GM21717 (cell line): ENCODE data around the gene SPTSSA.
"Not testable (repeated sequence)": the region's sequence is repeated elsewhere in the genome, so short reads cannot be mapped to it uniquely, and the experiment has no call there.

Source experiments
- ATAC-seq: cut with Tn5 transposase; IDR thresholded peaks from one replicate; pipeline ENCODE4 v1.9.1; 2021; ENCODE audit warnings: mild to moderate bottlenecking, moderate library complexity; ENCODE audit not compliant: unreplicated experiment

Gene SPTSSA, protein sequence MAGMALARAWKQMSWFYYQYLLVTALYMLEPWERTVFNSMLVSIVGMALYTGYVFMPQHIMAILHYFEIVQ

DNA sequence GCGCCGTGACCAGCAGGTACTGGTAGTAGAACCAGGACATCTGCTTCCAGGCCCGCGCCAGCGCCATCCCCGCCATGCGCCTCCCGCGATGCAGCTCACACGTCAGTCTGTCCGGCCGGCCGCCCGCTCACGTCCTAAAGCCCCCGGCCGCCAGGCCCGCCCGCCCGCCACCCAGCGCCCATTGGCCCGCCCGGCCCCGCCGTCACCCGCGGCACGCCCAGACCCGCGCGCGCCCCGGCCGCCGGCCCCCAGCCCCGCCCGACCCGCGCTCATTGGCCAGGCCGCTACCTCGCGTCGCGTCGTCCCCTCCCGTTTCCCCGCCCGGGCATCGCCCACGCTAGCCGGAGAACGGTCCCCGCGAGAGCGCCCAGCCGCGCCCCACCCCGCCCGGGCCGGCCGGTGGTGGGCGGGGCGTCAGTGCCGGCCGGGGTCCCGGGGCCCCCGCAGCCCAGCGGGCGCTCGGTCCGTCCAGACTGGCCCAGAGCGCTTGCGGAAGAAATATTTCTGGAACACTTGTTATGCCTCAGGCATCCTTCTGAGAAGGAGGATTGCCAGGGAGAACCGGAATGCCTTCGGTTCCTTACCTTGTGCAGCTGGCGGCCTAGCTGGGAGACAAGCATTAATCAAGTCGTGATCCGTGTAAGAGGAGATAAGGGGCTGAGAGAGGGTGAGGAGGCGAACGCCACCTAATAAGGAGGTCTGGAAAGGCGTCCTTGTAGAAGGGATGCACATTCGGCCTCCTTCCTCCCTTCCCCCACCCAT is at the start of gene SPTSSA:
TSS of gene SPTSSA (minus strand) at position 109 of the 762 bp plus-strand sequence. CDS start at position 76, 33 bp downstream.
- ATAC-seq: peak; percentile 85

DNA sequence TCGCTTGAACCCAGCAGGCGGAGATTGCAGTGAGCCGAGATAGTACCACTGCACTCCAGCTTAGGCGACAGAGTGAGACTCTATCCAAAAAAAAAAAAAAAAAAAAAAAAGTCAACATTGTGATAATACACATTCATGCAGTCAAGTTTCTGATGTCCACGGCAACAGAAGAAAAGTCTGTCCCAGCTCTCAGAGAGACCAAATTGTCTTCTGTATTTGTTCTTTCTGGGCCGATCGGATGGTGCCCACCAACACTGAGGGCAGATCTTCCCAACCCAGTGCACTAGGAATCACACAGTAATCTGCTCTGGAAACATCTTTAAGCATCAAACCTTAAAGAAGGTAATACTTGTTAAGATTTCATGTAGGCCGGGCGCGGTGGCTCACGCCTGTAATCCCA is 45.8 kb upstream of the SPTSSA start:
- ATAC-seq: no peak

DNA sequence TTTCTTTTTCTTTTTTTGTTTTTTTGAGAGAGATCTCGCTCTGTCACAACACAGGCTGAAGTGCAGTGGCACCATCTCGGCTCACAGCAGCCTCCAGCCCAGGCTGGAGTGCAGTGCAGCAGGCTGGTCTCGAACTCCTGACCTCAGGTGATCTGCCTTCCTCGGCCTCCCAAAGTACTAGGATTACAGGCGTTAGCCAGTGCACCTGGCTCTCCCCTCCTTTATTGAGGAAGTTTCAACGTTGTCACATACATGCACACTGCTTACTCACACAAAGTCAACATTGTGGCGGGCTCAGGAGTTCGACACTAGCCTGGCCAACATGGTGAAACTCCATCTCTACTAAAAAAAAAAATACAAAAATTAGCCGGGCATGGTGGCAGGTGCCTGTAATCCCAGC is 45.4 kb upstream of the SPTSSA start:
- ATAC-seq: no peak

DNA sequence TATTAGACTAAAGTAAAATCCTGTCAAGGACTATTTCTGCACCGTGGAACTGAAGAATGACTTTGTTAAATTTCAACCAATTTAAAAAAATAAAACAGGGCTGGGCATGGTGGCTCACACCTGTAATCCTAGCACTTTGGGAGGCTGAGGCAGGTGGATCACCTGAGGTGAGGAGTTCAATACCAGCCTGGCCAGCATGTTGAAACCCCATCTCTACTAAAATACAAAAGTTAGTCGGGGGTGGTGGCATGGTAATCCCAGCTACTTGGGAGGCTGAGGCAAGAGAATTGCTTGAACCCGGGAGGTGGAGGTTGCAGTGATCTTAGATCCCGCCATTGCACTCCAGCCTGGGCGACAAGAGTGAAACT is 43.1 kb upstream of the SPTSSA start:
- not testable (repeated sequence) for ATAC-seq

DNA sequence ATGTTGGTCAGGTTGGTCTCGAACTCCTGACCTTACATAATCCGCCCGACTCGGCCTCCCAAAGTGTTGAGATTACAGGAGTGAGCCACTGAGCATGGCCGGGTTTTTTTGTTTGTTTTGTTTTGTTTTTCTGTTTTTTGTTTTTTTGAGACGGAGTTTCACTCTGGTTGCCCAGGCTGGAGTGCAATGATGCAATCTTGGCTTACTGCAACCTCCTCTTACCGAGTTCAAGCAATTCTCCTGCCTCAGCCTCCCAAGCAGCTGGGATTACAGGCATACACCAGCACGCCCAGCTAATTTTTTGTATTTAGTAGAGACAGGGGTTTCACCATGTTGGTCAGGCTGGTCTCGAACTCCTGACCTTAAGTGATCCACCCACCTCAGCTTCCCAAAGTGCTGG is 42.0 kb upstream of the SPTSSA start:
- not testable (repeated sequence) for ATAC-seq

DNA sequence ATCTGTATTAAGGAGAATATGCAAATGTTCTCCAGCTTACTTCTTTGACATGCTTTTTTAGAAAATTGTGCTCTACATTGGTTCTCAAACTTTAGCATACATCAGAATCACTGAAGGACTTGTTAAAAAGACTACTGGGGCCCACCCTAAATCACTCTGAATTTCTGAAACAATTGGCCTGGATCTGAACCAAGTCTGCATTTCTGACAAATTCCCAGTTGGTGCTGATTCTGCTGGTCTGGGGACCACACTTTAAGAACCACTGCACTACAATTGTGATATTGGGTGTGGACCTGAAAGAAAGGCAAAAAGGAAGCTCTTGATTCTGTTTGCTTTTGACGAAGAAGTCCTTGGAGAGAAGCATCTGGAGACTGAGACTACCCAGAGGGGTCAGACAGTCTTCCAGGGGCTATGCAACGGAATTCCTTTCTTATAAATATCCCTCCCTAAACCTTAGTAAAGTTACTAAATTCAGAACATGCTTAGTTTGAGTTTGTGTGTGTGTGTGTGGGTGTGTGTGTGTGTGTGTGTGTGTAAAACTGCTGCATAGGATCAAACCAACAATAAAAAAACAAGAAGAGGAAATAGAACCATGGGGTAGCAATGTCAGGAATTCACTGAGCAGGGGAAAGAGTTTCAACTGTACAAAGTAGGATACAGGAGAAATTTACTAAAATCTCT is 40.6 kb upstream of the SPTSSA start:
- ATAC-seq: no peak

DNA sequence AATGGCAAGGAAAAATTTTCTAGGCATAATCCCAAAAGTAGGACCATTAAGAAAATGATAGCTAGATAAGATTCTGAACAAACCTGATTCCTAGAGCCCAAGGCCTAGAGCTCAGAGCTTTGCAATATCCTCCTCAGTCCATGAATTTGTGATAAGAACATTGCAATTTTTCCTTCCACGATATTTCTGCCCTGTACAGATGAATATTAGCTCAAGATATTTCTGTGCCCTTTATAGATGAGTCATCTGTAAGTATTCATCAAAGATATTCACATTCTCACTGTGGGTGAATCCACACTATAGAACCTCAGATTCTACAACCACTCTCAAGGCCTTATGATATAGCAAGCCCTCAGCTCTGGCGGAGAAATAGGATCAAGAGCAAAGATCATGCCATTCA is 40.0 kb upstream of the SPTSSA start:
- ATAC-seq: no peak

DNA sequence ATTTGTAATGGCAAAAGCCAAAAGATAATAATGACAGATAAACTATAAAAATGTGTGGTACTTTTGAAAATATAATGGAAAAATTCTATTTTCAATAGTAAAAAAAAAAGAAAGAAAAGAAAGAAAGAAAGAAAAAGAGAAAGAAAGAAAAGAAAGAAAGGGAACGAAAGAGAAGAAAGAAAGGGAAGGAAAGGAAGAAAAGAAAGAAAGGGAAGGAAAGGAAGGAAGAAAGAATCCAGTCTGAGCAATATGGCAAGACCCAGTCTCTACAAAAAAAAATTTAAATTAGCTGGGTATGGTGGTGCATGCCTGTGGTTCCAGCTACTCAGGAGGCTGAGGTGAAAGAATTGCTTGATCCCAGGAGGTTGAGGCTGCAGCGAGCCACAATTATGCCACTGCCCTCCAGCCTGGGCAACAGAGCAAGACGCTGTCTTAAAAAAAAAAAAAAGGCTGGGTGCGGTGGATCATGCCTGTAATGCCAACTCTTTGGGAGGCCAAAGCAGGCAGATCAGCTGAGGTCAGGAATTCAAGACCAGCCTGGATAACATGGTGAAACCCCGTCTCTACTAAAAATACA is 39.1 kb upstream of the SPTSSA start:
- no peak for ATAC-seq

DNA sequence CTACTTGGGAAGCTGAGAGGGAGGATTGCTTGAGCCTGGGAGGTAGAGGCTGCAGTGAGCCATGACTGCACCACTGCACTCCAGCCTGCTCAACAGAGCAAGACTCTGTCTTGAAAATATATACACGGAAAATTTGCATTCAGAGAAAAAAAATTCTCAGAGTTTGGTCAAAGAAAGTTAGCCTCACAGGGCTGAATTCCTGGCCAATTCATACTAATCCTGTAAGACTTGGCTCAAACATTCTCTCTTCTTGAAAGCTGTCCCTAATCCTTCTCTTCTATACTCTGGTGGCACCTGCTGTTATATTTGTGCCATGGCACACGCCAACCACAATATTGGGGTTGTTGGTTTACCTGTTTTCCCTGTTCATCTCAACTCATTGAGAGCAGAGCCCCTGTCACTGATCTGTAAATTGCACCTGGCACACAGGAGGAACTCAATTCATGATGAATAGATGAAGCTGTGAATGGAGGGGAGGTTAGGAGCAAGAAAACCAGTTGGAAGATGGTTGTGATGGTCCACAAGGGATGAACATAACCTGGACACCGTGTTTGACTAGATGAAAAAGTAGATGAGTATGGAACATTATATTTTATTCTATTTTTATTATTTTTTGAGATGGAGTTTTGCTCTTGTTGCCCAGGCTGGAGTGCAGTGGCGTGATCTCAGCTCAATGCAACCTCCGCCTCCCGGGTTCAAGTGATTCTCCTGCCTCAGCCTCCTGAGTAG is 36.8 kb upstream of the SPTSSA start:
- ATAC-seq: no peak

DNA sequence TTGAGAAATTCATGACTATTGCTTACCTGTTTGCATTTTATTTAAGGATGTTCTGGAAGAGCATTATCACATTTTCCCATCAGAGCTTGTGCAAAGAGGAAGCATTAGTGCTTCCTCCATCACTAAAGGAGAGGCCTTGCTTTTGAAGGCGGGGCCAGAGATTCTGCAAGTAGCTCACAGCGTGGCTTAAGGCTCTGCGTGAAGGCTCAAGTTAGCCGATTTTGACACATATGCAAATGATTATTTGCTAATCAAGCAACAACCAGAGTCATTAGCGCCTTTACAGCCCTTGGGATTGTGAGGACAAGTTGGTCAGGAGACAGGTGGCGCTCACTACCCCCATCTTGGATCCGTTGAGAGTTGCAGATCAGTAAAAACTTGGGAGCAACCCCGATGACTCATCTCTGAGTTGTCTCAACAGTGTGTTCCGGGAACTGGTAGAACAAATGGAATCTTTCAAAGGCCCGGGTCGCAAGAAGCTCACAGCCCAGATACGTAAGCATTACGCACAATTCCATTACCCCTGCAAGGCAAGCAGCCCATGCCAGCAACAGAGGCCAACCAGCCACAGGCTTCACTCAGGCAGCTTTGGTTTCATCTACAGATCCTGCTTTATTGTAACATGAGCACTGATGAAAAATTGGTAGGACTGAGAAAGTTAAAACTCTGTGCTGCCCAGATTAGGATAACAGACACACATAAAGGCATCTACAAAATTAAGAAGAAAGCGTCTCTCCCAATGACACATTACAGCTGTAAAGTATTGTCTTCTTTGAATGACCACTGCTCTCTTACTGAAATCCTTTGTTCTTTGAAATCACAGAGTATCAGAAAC is 34.9 kb upstream of the SPTSSA start:
- ATAC-seq: no peak

DNA sequence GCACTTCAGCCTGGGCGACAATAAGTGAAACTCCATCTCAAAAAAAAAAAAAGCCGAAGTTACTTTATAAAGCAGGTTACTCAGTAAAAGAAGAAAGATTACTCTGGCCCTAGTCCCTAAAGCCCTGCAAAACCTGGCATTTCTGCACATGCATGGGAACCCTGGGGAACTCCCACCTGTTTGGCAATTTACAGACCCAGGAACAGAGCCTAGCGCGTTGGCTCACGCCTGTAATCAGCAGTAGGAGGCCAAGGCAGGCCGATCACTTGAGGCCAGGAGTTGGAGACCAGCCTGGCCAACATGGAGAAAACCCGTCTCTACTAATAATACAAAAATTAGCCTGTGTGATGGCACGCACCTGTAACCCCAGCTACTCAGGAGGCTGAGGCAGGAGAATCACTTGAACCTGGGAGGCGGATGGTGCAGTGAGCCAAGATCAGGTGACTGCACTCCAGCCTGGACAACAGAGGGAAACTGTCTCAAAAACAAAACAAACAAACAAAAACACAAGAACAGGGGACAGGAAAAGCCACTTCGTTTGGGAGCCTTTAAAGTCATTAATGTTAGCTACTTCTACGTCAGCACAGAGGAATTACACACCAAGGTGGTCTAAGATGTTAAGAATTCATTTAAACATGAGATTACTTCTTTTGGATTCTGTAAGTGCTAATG is 34.1 kb upstream of the SPTSSA start:
- no peak for ATAC-seq

DNA sequence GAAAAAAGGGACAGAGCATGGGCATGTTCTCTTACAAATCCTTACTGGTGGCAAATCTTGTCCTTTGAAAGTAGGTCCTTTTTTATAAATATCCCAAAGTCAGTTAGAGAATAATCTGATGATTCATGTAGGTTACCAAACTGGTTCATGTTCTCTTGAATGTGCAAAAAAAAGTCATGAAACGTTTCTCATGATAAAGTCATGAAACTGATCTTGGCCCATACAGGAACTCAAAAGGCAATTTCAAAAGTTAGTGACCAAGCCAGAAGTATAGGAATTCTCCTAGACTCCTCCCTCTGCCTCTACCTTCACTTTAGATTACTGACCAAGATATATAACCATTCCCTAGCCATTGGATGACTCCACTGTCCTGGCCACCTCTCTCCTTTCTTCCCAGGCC is 27.3 kb upstream of the SPTSSA start:
- ATAC-seq: no peak

DNA sequence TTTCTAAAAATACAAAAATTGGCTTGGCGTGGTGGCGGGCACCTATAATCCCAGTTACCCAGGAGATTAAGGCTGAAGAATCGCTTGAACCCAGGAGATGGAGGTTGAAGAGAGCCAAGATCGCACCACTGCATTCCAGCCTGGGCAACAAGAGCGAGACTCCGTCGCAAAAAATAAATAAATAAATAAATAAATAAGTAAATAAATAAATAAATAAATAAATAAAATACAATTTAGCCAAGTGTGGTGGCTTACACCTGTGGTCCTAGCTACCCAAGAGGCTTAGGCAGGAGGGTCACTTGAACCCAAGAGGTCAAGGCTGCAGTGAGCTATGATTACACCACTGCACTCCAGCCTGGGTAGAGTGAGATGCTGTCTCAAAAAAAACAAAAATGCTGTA is 26.5 kb upstream of the SPTSSA start:
- ATAC-seq: no peak

DNA sequence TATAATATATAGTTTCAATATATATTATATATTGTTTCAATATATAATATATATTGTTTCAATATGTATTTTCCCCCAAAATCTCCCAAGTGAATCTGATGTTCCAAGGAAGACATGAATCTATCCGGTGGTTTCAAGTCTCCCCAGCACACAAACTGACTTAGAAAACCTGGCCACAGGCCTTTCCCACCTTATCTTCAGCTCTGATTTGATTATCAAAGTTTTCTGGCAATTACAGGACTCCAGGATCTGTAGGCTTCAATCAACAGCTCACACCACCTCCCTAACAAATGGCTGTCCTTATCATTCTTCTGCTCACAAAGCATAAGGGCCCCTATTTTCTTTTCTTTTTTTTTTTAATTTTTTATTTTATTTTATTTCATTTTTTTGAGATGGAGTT is 22.7 kb upstream of the SPTSSA start:
- ATAC-seq: no peak

DNA sequence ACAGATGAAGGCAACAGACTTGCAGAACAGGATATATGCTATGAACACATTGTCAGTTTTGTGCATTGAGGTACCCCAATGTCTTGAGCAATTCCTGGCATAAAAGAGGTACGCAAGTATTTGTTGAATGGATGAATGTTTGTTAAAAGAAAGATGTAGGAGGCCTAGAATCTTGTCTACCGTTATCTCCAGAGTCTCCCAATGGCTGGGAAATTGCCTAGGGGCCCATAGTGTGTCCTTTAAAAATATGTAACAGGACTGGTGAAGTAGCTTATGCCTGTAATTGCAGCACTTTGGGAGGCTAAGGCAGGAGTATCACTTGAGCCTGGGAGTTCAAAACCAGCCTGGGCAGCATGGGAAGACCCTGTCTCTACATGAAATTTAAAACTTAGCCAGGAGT is 20.4 kb upstream of the SPTSSA start:
- ATAC-seq: no peak

DNA sequence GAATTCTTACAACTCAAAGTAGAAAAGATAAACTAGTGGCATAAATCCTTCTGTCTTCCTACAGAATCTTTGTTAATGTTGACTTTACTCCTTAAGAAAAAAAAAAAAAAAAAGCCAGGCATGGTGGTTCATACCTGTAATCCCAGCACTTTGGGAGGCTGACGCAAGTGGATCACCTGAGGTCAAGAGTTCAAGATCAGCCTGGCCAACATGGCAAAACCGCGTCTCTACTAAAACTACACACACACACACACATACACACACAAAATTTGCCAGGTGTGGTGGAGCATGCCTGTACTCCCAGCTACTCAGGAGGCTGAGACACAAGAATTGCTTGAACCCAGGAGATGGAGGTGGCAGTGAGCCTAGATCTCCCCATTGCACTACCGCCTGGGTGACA is 17.7 kb upstream of the SPTSSA start:
- no peak for ATAC-seq

DNA sequence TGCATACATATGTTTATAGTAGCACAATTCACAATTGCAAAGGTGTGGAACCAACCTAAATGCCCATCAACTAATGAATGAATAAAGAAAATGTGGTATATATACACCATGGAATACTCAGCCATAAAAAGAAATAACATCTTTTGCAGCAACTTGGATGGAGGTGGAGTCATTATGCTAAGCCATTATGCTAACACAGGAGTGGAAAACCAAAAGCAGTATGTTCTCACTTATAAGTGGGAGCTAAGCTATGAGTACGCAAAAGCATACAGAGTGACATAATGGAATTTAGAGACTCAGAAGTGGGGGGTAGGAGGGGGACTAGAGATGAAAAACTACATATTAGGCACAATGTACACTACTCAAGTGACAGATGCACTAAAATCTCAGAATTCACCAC is 16.2 kb upstream of the SPTSSA start:
- ATAC-seq: no peak

DNA sequence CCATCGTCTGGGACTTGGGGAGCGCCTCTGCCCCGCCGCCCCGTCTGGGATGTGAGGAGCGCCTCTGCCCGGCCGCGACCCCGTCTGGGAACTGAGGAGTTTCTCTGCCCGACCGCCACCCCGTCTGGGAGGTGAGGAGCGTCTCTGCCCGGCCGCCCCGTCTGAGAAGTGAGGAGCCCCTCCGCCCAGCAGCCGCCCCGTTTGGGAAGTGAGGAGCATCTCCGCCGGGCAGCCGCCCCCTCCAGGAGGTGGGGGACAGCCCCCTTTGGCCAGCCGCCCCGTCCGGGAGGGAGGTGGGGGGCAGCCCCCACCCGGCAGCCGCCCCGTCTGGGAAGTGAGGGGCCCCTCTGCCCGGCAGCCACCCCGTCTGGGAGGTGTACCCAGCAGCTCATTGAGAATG is 14.0 kb upstream of the SPTSSA start:
- not testable (repeated sequence) for ATAC-seq

DNA sequence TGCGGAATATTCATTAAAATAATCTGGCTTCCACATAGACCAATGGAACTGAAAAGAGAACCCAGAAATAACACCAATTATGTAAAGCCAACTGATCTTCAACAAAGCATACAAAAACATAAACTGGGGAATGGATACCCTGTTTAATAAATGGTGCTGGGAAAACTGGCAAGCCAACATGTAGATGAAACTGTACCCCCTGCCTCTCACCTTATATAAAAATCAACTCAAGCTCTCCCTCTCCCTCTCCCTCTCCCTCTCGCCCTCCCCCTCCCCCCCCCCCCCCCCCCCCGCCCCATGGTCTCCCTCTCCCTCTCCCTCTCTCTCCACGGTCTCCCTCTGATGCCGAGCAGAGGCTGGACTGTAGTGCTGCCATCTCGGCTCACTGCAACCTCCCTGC is 13.1 kb upstream of the SPTSSA start:
- ATAC-seq: no peak

DNA sequence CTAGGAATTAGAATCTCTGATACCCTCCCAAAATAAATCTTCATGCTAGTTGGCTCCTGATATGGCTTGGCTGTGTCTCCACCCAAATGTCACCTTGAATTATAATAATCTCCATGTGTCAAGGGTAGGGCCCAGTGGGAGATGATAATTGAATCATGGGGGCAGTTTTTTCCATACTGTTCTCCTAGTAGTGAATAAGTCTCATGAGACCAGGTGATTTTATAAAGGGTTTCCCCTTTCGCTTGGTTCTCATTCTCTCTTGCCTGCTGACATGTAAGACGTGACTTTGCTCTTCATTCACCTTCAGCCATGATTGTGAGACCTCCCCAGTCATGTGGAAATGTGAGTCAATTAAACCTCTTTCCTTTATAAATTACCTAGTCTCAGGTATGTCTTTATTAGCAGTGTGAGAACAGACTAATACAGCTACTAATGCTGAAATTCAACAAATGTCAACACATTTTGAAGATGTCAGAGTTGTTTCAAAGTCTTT is 12.2 kb upstream of the SPTSSA start:
- ATAC-seq: no peak
